ENCODE data around the gene MOSMO. TPM values are rescaled to one million over a fixed set of nuclear protein-coding genes. Genes with fewer than 3 reads are reported as not detected.
A peak's percentile ranks its signal among the peaks of the same experiment; 100 is the strongest.

MOSMO gene
- total RNA-seq, result 10 to 100 TPM; 10.7 to 11.9 TPM

- H3K27ac Mint-ChIP-seq, result peak within 1 kb of the TSS; percentile 90
Observed at GRCh38 chr16:22007509-22008214, at the start of gene MOSMO. MOSMO (plus strand) TSS chr16:22008111; CDS start chr16:22008302, 191 bp downstream.

DNA sequence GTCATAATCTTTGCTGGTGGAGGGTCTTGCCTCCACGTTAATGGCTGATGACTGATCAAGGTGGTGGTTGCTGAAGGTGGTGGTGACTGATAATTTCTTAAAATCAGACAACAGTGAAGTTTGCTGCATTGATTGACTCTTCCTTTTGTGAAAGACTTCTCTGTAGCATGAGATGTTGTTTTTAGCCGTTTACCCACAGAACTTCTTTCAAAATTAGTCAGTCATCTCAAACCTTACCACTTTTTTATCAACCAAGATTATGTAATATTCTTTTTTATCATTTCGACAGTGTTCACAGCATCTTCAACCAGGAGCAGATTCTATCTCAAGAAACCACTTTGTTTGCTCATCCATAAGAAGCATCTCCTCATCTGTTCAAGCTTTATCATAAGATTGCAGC, 48.9 kb upstream of the MOSMO start:
- POLR2A ChIA-PET, result no interaction called here
- Mint-ChIP-seq H3K36me3 (ENCODE audit: low read depth) (peaks cover 39% of the 10 kb centered on the region), H3K4me1 (peaks cover 39% of the 10 kb centered on the region), H3K4me3 (no peak overlapping the region), H3K9me3 (no peaks in the 10 kb centered on the region), H3K27me3 (no peaks in the 10 kb centered on the region), H3K27ac (no peak overlapping the region)
- CTCF ChIA-PET, result no interaction called here
- no peak for DNase-seq

More at GRCh38 chr16:22007509-22008214, at the start of gene MOSMO:
- peaks cover 28% of the 10 kb centered on the region for H3K4me1 Mint-ChIP-seq
- no peaks in the 10 kb centered on the region for H3K9me3 Mint-ChIP-seq
- ChIA-PET POLR2A (interaction anchor here (1.8 kb wide), 1 partner anchor 70 kb away, joined by 5 read pairs; no protein-coding TSS in a partner anchor), CTCF (interaction anchor here (1.1 to 4.5 kb wide), 4 partner anchors 71 to 289 kb away, joined by 4 to 24 read pairs (median 12); partner anchors contain the start of genes EEF2K and POLR3E)
- H3K4me3 Mint-ChIP-seq, result peak within 1 kb of the TSS; percentile 82
- DNase-seq, result peak; percentile 68
- no peaks in the 10 kb centered on the region for H3K27me3 Mint-ChIP-seq
- peaks cover 5% of the 10 kb centered on the region for H3K36me3 Mint-ChIP-seq (ENCODE audit: low read depth)

GRCh38 chr16:21962475-21962874, 45.4 kb upstream of the MOSMO start:
- ChIA-PET POLR2A (no interaction called here), CTCF (interaction anchor here (1.3 kb wide), 1 partner anchor 9 kb away, joined by 5 read pairs; the partner anchor contains the start of gene UQCRC2)
- no peak overlapping the region for H3K27ac Mint-ChIP-seq
- peaks cover 16% of the 10 kb centered on the region for H3K4me1 Mint-ChIP-seq
- DNase-seq, result no peak
- no peaks in the 10 kb centered on the region for H3K9me3 Mint-ChIP-seq
- H3K36me3 Mint-ChIP-seq (ENCODE audit: low read depth), result peaks cover 59% of the 10 kb centered on the region
- H3K27me3 Mint-ChIP-seq, result no peaks in the 10 kb centered on the region
- H3K4me3 Mint-ChIP-seq, result no peak overlapping the region

DNA sequence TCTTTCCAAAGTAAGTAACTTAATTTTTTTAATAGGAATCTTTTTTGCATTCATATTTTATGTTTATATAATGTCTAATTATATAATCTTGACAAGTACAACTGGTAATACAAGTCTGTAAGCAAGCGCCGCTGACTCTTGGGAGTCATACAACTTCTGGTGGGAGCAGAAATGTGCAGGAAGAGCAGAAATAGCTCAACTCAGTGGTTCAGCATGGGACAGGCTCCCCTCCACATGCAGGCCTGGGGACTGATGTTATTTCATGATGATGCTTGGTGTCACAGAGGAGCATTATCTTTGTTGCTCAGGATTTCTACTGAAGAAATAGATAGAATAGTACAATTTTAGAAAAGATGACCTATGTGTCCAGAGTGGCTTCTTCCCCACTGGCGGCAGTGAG, 44.0 kb upstream of the MOSMO start:
- Mint-ChIP-seq H3K36me3 (ENCODE audit: low read depth) (peaks cover 56% of the 10 kb centered on the region), H3K27ac (no peak overlapping the region), H3K4me3 (no peak overlapping the region), H3K27me3 (no peaks in the 10 kb centered on the region), H3K9me3 (no peaks in the 10 kb centered on the region), H3K4me1 (peaks cover 6% of the 10 kb centered on the region)
- ChIA-PET CTCF (no interaction called here), POLR2A (no interaction called here)
- DNase-seq, result no peak

DNA sequence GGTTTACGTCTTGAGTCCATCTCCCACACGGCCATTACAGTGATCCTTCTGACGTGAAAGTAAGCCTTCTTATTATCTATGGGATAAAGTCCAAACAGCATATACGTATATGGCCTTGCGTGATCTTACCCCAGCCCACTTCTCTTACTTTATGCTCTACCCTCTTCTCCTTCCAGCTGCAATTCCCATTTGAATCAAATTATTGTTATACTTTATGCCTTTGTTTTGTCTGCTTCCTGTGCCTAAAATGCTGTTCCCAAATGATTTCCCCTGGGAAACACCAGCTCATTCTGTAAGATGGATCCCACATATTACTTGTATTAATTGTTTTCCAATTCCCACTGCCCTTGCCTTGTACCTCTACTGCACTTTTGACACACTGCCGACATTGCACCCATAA, 43.6 kb upstream of the MOSMO start:
- POLR2A ChIA-PET, result no interaction called here
- DNase-seq, result no peak
- CTCF ChIA-PET, result no interaction called here
- Mint-ChIP-seq H3K4me3 (no peak overlapping the region), H3K36me3 (ENCODE audit: low read depth) (peaks cover 53% of the 10 kb centered on the region), H3K27me3 (no peaks in the 10 kb centered on the region), H3K27ac (no peak overlapping the region), H3K9me3 (no peaks in the 10 kb centered on the region), H3K4me1 (peaks cover 1% of the 10 kb centered on the region)

DNA sequence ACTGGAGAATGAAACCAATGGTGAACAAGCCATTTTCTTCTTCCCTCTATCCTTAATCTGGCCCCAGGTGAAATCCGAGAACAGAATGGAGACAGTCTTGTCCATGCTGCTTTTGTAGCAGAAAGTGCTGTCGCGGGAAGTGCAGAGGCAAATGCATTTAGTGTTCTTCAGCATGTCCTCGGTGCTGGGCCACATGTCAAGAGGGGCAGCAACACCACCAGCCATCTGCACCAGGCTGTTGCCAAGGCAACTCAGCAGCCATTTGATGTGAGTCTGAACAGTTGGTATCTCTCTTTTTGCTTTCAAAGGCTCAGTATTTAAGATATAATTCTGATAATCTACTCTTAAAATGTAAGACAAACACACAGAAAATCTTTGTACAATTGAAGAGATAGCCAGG, 36.1 kb upstream of the MOSMO start:
- no peaks in the 10 kb centered on the region for H3K4me1 Mint-ChIP-seq
- CTCF ChIA-PET, result no interaction called here
- no peak overlapping the region for H3K27ac Mint-ChIP-seq
- no peaks in the 10 kb centered on the region for H3K9me3 Mint-ChIP-seq
- peaks cover 43% of the 10 kb centered on the region for H3K36me3 Mint-ChIP-seq (ENCODE audit: low read depth)
- no peak overlapping the region for H3K4me3 Mint-ChIP-seq
- POLR2A ChIA-PET, result no interaction called here
- no peak for DNase-seq
- no peaks in the 10 kb centered on the region for H3K27me3 Mint-ChIP-seq

GRCh38 chr16:21973945-21974344, 34.0 kb upstream of the MOSMO start:
- POLR2A ChIA-PET, result no interaction called here
- CTCF ChIA-PET, result no interaction called here
- Mint-ChIP-seq H3K36me3 (ENCODE audit: low read depth) (peaks cover 52% of the 10 kb centered on the region), H3K4me1 (no peaks in the 10 kb centered on the region), H3K27me3 (no peaks in the 10 kb centered on the region), H3K27ac (no peak overlapping the region), H3K9me3 (no peaks in the 10 kb centered on the region), H3K4me3 (no peak overlapping the region)
- no peak for DNase-seq

DNA sequence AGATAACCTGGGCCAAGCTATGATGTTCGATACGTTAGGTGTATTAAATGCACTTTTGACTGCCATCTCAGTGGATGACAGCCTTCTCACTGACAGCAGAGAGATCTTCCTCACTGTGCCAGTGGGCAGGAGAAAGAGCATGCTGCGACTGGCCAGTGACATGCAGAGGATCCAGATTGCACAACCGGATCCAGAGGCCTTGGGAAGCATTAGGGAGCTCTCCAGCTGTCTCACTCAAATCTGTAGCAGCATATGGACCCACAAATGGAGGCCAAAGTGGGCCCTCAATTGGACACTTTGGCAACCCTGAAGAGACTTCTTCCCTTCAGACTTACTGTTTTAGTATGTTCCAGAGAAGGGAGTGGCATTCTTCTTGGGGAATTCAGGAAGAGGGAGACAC, 27.9 kb upstream of the MOSMO start:
- ChIA-PET CTCF (interaction anchor here (1.0 kb wide), 1 partner anchor 27 kb away, joined by 3 read pairs; the partner anchor contains the start of gene UQCRC2), POLR2A (no interaction called here)
- H3K4me3 Mint-ChIP-seq, result no peak overlapping the region
- H3K9me3 Mint-ChIP-seq, result no peaks in the 10 kb centered on the region
- no peaks in the 10 kb centered on the region for H3K27me3 Mint-ChIP-seq
- H3K4me1 Mint-ChIP-seq, result peaks cover 2% of the 10 kb centered on the region
- H3K36me3 Mint-ChIP-seq (ENCODE audit: low read depth), result peaks cover 57% of the 10 kb centered on the region
- DNase-seq, result no peak
- no peak overlapping the region for H3K27ac Mint-ChIP-seq

DNA sequence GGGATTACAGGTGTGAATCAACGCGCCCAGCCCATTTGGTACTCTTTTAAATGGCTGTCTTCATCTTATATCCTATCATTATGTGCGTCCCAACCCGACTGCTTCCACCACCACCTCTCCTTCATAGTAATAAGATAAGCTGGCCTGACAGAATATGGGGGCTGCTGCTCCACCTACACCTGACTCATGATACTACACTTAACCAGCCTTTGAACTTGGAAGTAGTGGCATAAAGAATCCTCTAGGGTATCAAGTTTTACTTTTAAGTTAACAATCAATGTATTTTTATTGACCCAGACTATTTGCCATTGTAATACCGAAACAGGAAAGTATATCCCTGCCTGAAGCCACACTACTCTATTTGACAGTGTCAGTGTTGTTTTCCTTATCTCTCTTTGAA, 25.8 kb upstream of the MOSMO start:
- Mint-ChIP-seq H3K4me1 (peaks cover 2% of the 10 kb centered on the region), H3K36me3 (ENCODE audit: low read depth) (peaks cover 50% of the 10 kb centered on the region), H3K4me3 (no peak overlapping the region), H3K27me3 (no peaks in the 10 kb centered on the region), H3K9me3 (no peaks in the 10 kb centered on the region), H3K27ac (no peak overlapping the region)
- POLR2A ChIA-PET, result no interaction called here
- CTCF ChIA-PET, result no interaction called here
- DNase-seq, result no peak

GRCh38 chr16:21984062-21984461, 23.8 kb upstream of the MOSMO start:
- Mint-ChIP-seq H3K36me3 (ENCODE audit: low read depth) (peaks cover 34% of the 10 kb centered on the region), H3K27ac (no peak overlapping the region), H3K4me1 (peaks cover 2% of the 10 kb centered on the region), H3K9me3 (no peaks in the 10 kb centered on the region), H3K4me3 (no peak overlapping the region), H3K27me3 (no peaks in the 10 kb centered on the region)
- DNase-seq, result no peak
- CTCF ChIA-PET, result no interaction called here
- POLR2A ChIA-PET, result no interaction called here

DNA sequence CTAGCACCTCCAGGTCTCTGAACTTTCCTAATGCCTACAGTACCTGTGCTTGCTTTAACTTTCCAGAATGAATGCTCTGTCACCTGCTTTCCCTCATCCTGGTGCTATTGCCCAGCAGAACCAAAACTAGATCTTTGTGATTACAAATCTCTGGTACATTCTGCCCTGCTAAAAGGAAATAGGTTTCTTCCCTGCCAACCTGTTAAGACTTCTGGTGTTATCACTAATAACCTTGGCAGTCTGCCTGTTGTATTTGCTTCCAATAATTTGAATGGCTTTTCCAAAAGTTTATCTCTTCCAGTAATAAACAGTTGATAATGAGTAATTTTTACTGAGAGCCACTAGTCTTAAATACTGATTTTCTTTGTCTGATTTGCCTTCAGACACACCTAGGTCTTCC, 22.4 kb upstream of the MOSMO start:
- peaks cover 2% of the 10 kb centered on the region for H3K4me1 Mint-ChIP-seq
- peaks cover 29% of the 10 kb centered on the region for H3K36me3 Mint-ChIP-seq (ENCODE audit: low read depth)
- no peaks in the 10 kb centered on the region for H3K27me3 Mint-ChIP-seq
- no peak for DNase-seq
- no peaks in the 10 kb centered on the region for H3K9me3 Mint-ChIP-seq
- H3K27ac Mint-ChIP-seq, result no peak overlapping the region
- no peak overlapping the region for H3K4me3 Mint-ChIP-seq
- ChIA-PET CTCF (no interaction called here), POLR2A (no interaction called here)

DNA sequence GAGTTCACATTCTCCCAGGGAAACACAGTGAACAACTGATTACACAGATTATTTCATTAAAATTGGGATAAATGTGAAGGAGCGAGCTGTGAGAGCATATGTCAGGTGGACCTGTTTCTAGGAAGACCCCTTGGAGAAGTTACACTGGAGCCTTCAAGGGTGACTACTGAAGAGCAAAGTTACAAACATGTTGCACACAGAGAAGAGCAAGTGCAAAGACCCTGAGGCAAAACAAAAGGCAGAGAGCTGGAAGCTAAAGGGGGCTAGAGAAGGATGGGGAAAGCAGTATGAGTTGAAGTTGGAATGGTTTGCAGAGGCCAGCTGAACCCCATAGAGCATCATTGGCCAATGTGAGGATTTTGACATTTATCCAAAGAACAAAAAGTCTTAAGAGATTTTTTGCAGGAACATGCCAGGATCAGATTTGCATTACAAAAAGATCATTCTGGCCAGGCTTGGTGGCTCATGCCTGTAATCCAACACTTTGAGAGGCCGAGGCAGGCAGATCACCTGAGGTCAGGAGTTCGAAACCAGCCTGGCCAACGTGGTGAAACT, 21.1 kb upstream of the MOSMO start:
- H3K27me3 Mint-ChIP-seq, result no peaks in the 10 kb centered on the region

GRCh38 chr16:21987498-21987897, 20.4 kb upstream of the MOSMO start:
- ChIA-PET POLR2A (no interaction called here), CTCF (no interaction called here)
- H3K27ac Mint-ChIP-seq, result no peak overlapping the region
- H3K9me3 Mint-ChIP-seq, result no peaks in the 10 kb centered on the region
- H3K4me1 Mint-ChIP-seq, result peaks cover 11% of the 10 kb centered on the region
- DNase-seq, result no peak
- no peak overlapping the region for H3K4me3 Mint-ChIP-seq
- no peaks in the 10 kb centered on the region for H3K27me3 Mint-ChIP-seq
- H3K36me3 Mint-ChIP-seq (ENCODE audit: low read depth), result peaks cover 16% of the 10 kb centered on the region

More for the DNA sequence above, 21.1 kb upstream of the MOSMO start:
- Mint-ChIP-seq H3K4me1 (peaks cover 10% of the 10 kb centered on the region), H3K27ac (no peak overlapping the region), H3K9me3 (no peaks in the 10 kb centered on the region), H3K4me3 (no peak overlapping the region), H3K36me3 (ENCODE audit: low read depth) (peaks cover 22% of the 10 kb centered on the region)
- no peak for DNase-seq
- CTCF ChIA-PET, result interaction anchor here (0.6 kb wide), 1 partner anchor 321 kb away, joined by 3 read pairs; no protein-coding TSS in a partner anchor
- POLR2A ChIA-PET, result no interaction called here

GRCh38 chr16:21989133-21989532, 18.8 kb upstream of the MOSMO start:
- ChIA-PET POLR2A (no interaction called here), CTCF (interaction anchor here (1.4 kb wide), 2 partner anchors 13 to 110 kb away, joined by 3 to 4 read pairs; no protein-coding TSS in a partner anchor)
- H3K9me3 Mint-ChIP-seq, result no peaks in the 10 kb centered on the region
- H3K27me3 Mint-ChIP-seq, result no peaks in the 10 kb centered on the region
- H3K36me3 Mint-ChIP-seq (ENCODE audit: low read depth), result peaks cover 8% of the 10 kb centered on the region
- no peak for DNase-seq
- H3K4me3 Mint-ChIP-seq, result no peak overlapping the region
- no peak overlapping the region for H3K27ac Mint-ChIP-seq
- peaks cover 11% of the 10 kb centered on the region for H3K4me1 Mint-ChIP-seq

Measured in activated CD4-positive, alpha-beta T cell treated with anti-CD3 and anti-CD28 coated beads, Interleukin-2, amount 10 ng/mL, durations not matched to agents 7 days and 5 days (primary cell).